ENCODE measurements around the gene NUP153. TPM values are rescaled to one million over a fixed set of nuclear protein-coding genes. Genes with fewer than 3 reads are reported as not detected.

The NUP153 gene
- total and polyA plus RNA-seq, 9 donors = 14.2 to 43.4 (median 33.4) TPM

GRCh38 chr6:17629824-17630510 is 76.8 kb downstream of the NUP153 start:
- intact Hi-C loops (cut with DNase I) = no loop called here
- 81 to 92% (median 84%) methylated on average over 8 of the region's 8 CpGs for WGBS, 3 donors

GRCh38 chr6:17628873-17629272 is 77.9 kb downstream of the NUP153 start:
- intact Hi-C loops (cut with DNase I) = no loop called here
- no peaks in the 10 kb centered on the region for H3K27me3 ChIP-seq
- no peak for DNase-seq
- no peaks in the 10 kb centered on the region for H3K4me1 ChIP-seq (ENCODE audit: insufficient read depth)
- no peak overlapping the region for H3K27ac ChIP-seq
- 68 to 78% (median 71%) methylated on average over 1 of the region's 1 CpG for WGBS, 3 donors
- TF ChIP-seq EP300 (IDR thresholded peaks at IDR 0.05) (no peak), CTCF (IDR thresholded peaks at IDR 0.05) (no peak), POLR2A (IDR thresholded peaks at IDR 0.05) (no peak)
- no peaks in the 10 kb centered on the region for H3K36me3 ChIP-seq
- no peak overlapping the region for H3K4me3 ChIP-seq
- H3K9me3 ChIP-seq = no peaks in the 10 kb centered on the region

More at GRCh38 chr6:17629824-17630510, 76.8 kb downstream of the NUP153 start:
- Histone ChIP-seq H3K4me1 (ENCODE audit: insufficient read depth) (no peaks in the 10 kb centered on the region), H3K27me3 (no peaks in the 10 kb centered on the region), H3K27ac (no peak overlapping the region), H3K36me3 (no peaks in the 10 kb centered on the region), H3K9me3 (no peaks in the 10 kb centered on the region), H3K4me3 (no peak overlapping the region)
- no peak for DNase-seq
- TF ChIP-seq POLR2A (IDR thresholded peaks at IDR 0.05) (no peak), CTCF (IDR thresholded peaks at IDR 0.05) (no peak), EP300 (IDR thresholded peaks at IDR 0.05) (no peak)

DNA sequence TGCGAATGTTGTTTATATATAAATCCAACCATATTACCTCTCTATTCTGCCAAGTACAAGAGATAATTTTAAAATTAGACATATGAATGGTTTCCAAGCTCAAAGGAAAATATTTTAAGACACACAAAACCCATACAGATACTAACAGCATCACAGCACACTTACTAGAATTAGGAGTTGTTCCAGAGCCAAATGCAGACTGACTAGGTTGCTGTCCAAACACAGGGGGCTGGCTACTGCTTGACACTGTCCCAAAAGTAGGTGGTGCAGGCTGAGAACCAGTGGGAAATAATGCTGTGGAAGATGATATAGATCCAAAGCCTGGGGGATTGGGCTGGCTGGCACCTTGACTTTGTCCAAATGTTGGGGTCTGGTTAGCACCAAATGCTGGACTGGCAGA is 82.3 kb downstream of the NUP153 start:
- no peaks in the 10 kb centered on the region for H3K27me3 ChIP-seq
- peaks cover 3% of the 10 kb centered on the region for H3K4me1 ChIP-seq (ENCODE audit: insufficient read depth)
- intact Hi-C loops (cut with DNase I) = no loop called here
- H3K9me3 ChIP-seq = no peaks in the 10 kb centered on the region
- TF ChIP-seq CTCF (IDR thresholded peaks at IDR 0.05) (no peak), POLR2A (IDR thresholded peaks at IDR 0.05) (no peak), EP300 (IDR thresholded peaks at IDR 0.05) (no peak)
- 33 to 55% (median 41%) methylated on average over 1 of the region's 1 CpG for WGBS, 3 donors
- DNase-seq = no peak
- no peaks in the 10 kb centered on the region for H3K36me3 ChIP-seq
- no peak overlapping the region for H3K27ac ChIP-seq
- no peak overlapping the region for H3K4me3 ChIP-seq

DNA sequence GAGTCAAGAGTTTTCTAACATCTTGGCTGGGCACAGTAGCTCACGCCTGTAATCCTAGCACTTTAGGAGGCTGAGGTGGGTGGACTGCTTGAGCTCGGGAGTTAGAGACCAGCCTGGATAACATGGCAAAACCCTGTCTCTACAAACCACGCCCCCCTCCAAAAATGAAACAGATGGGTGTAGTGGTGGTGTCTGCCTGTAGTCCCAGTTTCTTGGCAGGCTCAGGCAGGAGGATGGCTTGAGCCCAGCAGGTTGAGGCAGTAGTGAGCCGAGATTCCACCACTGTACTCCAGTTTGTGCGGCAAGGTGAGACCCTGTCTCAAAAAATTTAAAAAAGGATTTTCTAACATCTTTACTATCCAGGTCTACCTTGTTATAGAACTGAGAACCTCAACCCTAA is 84.6 kb downstream of the NUP153 start:
- Histone ChIP-seq H3K36me3 (no peaks in the 10 kb centered on the region), H3K4me3 (no peak overlapping the region), H3K4me1 (ENCODE audit: insufficient read depth) (peaks cover 3% of the 10 kb centered on the region), H3K27me3 (no peaks in the 10 kb centered on the region), H3K27ac (no peak overlapping the region), H3K9me3 (no peaks in the 10 kb centered on the region)
- TF ChIP-seq EP300 (IDR thresholded peaks at IDR 0.05) (no peak), CTCF (IDR thresholded peaks at IDR 0.05) (no peak), POLR2A (IDR thresholded peaks at IDR 0.05) (no peak)
- DNase-seq = no peak
- intact Hi-C loops (cut with DNase I) = no loop called here
- 64 to 81% (median 75%) methylated on average over 5 of the region's 5 CpGs for WGBS, 3 donors
